NB4 (cell line): ENCODE measurements around the gene LDLRAD3.

Experiments used
- CTCF ChIP-seq: IDR thresholded peaks from one replicate; pipeline ENCODE4 v1.5.1; 2012; ENCODE audit warnings: low read depth, low read length
- MYC ChIP-seq: IDR thresholded peaks from 2 replicates; pipeline ENCODE4 v1.6.1; 2011; ENCODE audit warnings: low read depth, low read length
- POLR2A ChIP-seq: IDR thresholded peaks from 2 replicates; pipeline ENCODE4 v1.6.1; 2011; ENCODE audit warnings: mild to moderate bottlenecking; ENCODE audit not compliant: insufficient read length; ENCODE audit errors: extremely low read depth

- no peak for TF ChIP-seq MYC
- no peak for TF ChIP-seq CTCF
- TF ChIP-seq POLR2A: no peak
These were observed 131.1 kb downstream of the LDLRAD3 start for GRCh38 chr11:36074941-36075431.
